Right lobe of liver (tissue), 6 donors: ENCODE data around the gene RAB3B. TPM values are rescaled to one million over a fixed set of nuclear protein-coding genes. Genes with fewer than 3 reads are reported as not detected.

Source experiments
- ATAC-seq, 4 donors: fragments of 200-7000 bp; cut with Tn5 transposase; one replicate each; pipeline ENCODE4 v1.9.1; 2020; ENCODE audit warnings: mild to moderate bottlenecking in 4 of 4, moderate library complexity in 4 of 4
- DNase-seq, 3 donors: peaks; one replicate each; pipeline ENCODE4 v3.0.0-alpha.2; 2020
- H3K27ac ChIP-seq, 3 donors: fragments of 200-600 bp; one replicate each; pipeline ENCODE4 v1.8.0; 2022
- H3K27me3 ChIP-seq, 2 donors: fragments of 200-600 bp; one replicate each; pipeline ENCODE4 v1.8.0; 2022
- H3K36me3 ChIP-seq, 4 donors: fragments of 200-600 bp; sonication (generic) in 1 of 4; one replicate each; pipeline versions ENCODE4 v1.5.1 to v1.8.0; 2017 to 2022; ENCODE audit warnings: control low read depth in 1 of 4
- H3K4me1 ChIP-seq, 4 donors: fragments of 200-600 bp; sonication (generic) in 1 of 4; one replicate each; pipeline versions ENCODE4 v1.5.1 to v1.8.0; 2017 to 2022; ENCODE audit warnings: control low read depth in 1 of 4
- H3K4me3 ChIP-seq, 3 donors: fragments of 200-600 bp; one replicate each; pipeline ENCODE4 v1.8.0; 2022
- H3K9me3 ChIP-seq, 4 donors: fragments of 200-600 bp; sonication (generic) in 1 of 4; one replicate each; pipeline versions ENCODE4 v1.5.1 to v1.8.0; 2017 to 2022; ENCODE audit warnings: control low read depth in 1 of 4
- POLR2A ChIP-seq: fragments of 450-650 bp; IDR thresholded peaks from one replicate; pipeline ENCODE4 v1.6.1; 2017; ENCODE audit warnings: antibody characterized with exemption, mild to moderate bottlenecking
- WGBS: methylation state at CpG from one replicate; pipeline ENCODE4 v1.1.6; 2018; ENCODE audit warnings: low coverage, low lambda C conversion rate; ENCODE audit not compliant: insufficient coverage; ENCODE audit errors: missing lambda C conversion rate; 5-methylcytosine and 5-hydroxymethylcytosine counted together
- intact Hi-C, 2 donors: fragments of 100-400 bp; cut with DNase I; formaldehyde crosslinking; loops; one replicate each; pipeline versions ENCODE4 v1.11.2 to v1.14.1; 2022
- small RNA-seq, 2 experiments: library from RNA; depleted of rRNA; stranded (forward); fragments of <200 nt; gene quantifications; one replicate each; pipeline ENCODE3, GENCODE V24; 2016
- total RNA-seq, 6 experiments: library from RNA; depleted of rRNA in 2 of 6; stranded (reverse); fragments of >200 nt in 2 of 6; fragmentation: NEBNext Ultra II Directional in 3 of 6; extraction: Animal tissue kit (Norgen Biotek cat#: 25700) in 3 of 6; gene quantifications; one replicate each; pipeline versions ENCODE4 v1.1.0 to v1.2.4, GENCODE V29; 2016 to 2023
- TF ChIP-seq, protein P1 (sequence below), 4 donors: fragments of 200-600 bp in 3 of 4; fragments of 450-650 bp in 1 of 4; IDR thresholded peaks; one replicate each; pipeline versions ENCODE4 v1.5.1 to v1.8.0; 2016 to 2022; ENCODE audit warnings: antibody characterized with exemption in 4 of 4, mild to moderate bottlenecking in 2 of 4
- donor health status: DM: no; HTN: yes; CAD: no.
- donor health status: DM: no; HTN: no; CAD: no.
- donor health status: DM: no; HTN: no; CAD: no.
- donor health status: DM: no; HTN: yes; CAD: no.
- donor health status: DM: no; HTN: yes; CAD: no.

Gene RAB3B
- total RNA-seq, 6 experiments from 2014 or later, result 0.05 to 9.7 (median 4.4) TPM

DNA sequence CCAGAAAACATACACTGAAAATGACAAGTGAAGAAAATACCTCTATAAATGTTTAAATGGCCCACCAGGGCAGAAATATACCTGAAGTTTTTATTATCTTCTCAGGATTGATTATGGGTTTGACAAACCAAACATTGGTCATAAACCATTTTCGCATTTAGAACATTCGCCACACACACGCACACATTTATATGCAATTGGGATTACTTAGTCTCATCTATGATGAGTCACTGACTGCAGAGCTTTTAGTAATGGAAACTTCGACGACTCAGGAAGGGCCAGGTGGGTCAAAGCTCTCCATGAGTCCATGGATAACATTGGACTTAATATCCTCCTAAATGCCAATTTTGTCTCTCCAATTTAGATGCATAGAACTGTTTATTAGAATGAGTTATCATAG lies 128.8 kb downstream of the RAB3B start:
- DNase-seq (no peak), ATAC-seq (no peak)
- WGBS, result 100% methylated on average over 5 of the region's 5 CpGs
- Histone ChIP-seq H3K27ac (no peak overlapping the region), H3K4me3 (no peak overlapping the region), H3K27me3 (no peaks in the 10 kb centered on the region), H3K9me3 (no peaks in the 10 kb centered on the region), H3K36me3 (no peaks in the 10 kb centered on the region), H3K4me1 (peaks cover 0 to 3% (median 0%) of the 10 kb centered on the region in 4 donors)
- TF ChIP-seq, protein P1, sequence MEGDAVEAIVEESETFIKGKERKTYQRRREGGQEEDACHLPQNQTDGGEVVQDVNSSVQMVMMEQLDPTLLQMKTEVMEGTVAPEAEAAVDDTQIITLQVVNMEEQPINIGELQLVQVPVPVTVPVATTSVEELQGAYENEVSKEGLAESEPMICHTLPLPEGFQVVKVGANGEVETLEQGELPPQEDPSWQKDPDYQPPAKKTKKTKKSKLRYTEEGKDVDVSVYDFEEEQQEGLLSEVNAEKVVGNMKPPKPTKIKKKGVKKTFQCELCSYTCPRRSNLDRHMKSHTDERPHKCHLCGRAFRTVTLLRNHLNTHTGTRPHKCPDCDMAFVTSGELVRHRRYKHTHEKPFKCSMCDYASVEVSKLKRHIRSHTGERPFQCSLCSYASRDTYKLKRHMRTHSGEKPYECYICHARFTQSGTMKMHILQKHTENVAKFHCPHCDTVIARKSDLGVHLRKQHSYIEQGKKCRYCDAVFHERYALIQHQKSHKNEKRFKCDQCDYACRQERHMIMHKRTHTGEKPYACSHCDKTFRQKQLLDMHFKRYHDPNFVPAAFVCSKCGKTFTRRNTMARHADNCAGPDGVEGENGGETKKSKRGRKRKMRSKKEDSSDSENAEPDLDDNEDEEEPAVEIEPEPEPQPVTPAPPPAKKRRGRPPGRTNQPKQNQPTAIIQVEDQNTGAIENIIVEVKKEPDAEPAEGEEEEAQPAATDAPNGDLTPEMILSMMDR (IDR thresholded peaks at IDR 0.05), result no peak
- TF ChIP-seq POLR2A, result no peak
- intact Hi-C loops, result no loop called here

DNA sequence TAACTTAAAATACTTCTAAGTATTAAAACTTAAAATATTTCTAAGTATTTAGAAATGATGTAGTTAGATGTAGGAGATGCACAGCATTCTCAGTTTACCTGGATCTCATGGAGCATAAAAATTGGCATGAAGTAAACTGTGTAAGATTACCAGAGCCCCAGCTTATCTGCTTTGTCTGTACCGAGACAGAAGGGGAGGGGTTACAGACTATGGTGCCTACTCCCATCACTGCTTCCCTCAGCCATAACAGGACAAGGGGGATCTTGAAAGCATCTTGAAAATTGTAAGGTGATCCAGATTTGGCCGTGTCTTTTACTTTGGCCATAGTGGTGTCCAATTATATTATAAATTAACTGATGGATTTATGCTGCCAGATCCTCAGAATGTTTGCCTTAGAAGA lies 130.8 kb downstream of the RAB3B start:
- H3K27me3 ChIP-seq, result no peaks in the 10 kb centered on the region
- H3K9me3 ChIP-seq, result no peaks in the 10 kb centered on the region
- no peak for DNase-seq
- no peak overlapping the region for H3K4me3 ChIP-seq
- no peak for TF ChIP-seq POLR2A
- TF ChIP-seq, protein P1 (IDR thresholded peaks at IDR 0.05), result no peak
- 75% methylated on average over 2 of the region's 2 CpGs for WGBS
- no peak for ATAC-seq
- H3K4me1 ChIP-seq, result peaks cover 0 to 3% (median 0%) of the 10 kb centered on the region in 4 donors
- no peak overlapping the region for H3K27ac ChIP-seq
- intact Hi-C loops, result no loop called here
- no peaks in the 10 kb centered on the region for H3K36me3 ChIP-seq

DNA sequence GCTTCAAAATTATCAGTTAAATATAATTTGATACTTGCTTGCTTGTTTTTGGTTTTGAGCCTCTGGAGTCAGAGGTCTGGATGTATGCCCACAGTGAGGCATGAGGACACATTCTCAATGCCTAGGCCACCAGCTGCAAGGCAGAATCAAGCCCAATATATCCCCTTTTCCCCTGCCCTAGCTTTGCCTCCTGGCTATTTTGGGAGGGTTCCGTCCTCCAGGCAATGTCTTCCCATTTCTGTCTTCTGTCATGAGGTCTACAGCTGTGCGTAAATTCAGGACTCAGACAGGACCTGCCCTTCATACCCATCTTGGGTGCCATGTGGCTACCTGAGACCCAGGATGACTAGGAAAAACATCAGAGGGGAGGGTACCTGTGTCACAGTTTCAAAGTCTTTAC lies 131.2 kb downstream of the RAB3B start:
- DNase-seq, result no peak
- Histone ChIP-seq H3K4me3 (no peak overlapping the region), H3K36me3 (no peaks in the 10 kb centered on the region), H3K27me3 (no peaks in the 10 kb centered on the region), H3K9me3 (no peaks in the 10 kb centered on the region), H3K4me1 (peaks cover 0 to 3% (median 0%) of the 10 kb centered on the region in 4 donors), H3K27ac (no peak overlapping the region)
- 95% methylated on average over 2 of the region's 2 CpGs for WGBS
- TF ChIP-seq, protein P1 (IDR thresholded peaks at IDR 0.05), result no peak
- no peak for TF ChIP-seq POLR2A
- intact Hi-C loops, result no loop called here
- ATAC-seq, result no peak

DNA sequence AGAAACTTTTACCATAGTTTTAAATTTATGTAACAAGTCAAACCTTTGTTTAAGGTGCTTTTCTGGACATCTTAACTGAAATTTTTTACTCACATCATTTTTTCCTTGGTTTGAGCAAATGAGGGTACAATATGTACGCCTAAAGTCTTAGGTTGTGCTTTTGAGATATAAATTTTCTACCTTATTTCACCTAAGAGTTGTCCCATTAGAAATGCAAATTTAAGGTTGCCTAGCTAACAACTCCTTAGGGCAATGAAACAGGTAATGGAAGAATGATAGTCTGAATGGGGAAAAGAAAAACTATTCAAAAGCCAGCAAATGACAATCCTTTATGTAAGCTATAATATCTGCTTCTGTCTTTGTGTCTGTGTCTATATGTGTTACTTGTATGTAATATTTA lies 131.6 kb downstream of the RAB3B start:
- no peak for DNase-seq
- H3K9me3 ChIP-seq, result no peaks in the 10 kb centered on the region
- ATAC-seq, result no peak
- intact Hi-C loops, result no loop called here
- no peaks in the 10 kb centered on the region for H3K36me3 ChIP-seq
- WGBS, result 80% methylated on average over 1 of the region's 1 CpG
- TF ChIP-seq POLR2A, result no peak
- TF ChIP-seq, protein P1 (IDR thresholded peaks at IDR 0.05), result no peak
- peaks cover 0 to 3% (median 0%) of the 10 kb centered on the region in 4 donors for H3K4me1 ChIP-seq
- H3K4me3 ChIP-seq, result no peak overlapping the region
- no peak overlapping the region for H3K27ac ChIP-seq
- H3K27me3 ChIP-seq, result no peaks in the 10 kb centered on the region

Small RNA genes within 50 kb of the gene (small RNA-seq; reads per million reads assigned to genes)
- gene RN7SL290P (0 reads per million in 2 experiments), gene RNA5SP48 (0.13 to 0.19 reads per million in 2 experiments)

Other genes starting within 250 kb of the RAB3B start
- 10 to 100 TPM; 57.9 to 88.0 (median 84.4) TPM for gene NRDC, start 112.0 kb downstream of the RAB3B start, total RNA-seq
- 1 to 10 TPM; 2.9 to 7.5 (median 4.2) TPM for gene KTI12, start 43.1 kb upstream of the RAB3B start, total RNA-seq
- gene TXNDC12, start 64.5 kb upstream of the RAB3B start, total RNA-seq, result 10 to 100 TPM; 26.8 to 40.8 (median 32.0) TPM
- gene BTF3L4, start 65.6 kb upstream of the RAB3B start, total RNA-seq, result 10 to 100 TPM; 11.9 to 26.2 (median 15.2) TPM
- 10 to 100 TPM in 5 of 6 experiments, 1 to 10 TPM in 1; 9.6 to 15.6 (median 12.3) TPM for gene ZFYVE9, start 151.4 kb upstream of the RAB3B start, total RNA-seq